HepG2 (cell line): ENCODE results near the gene CTSO. TPM values are rescaled to one million over a fixed set of nuclear protein-coding genes. Genes with fewer than 3 reads are reported as not detected.

Experiments used
- ATAC-seq: fragments of 200-7000 bp; cut with Tn5 transposase; 3 replicates; pipeline ENCODE4 v1.9.1; 2020; ENCODE audit warnings: mild to moderate bottlenecking, moderate library complexity
- BruUV-seq: library from RNA; stranded (reverse); fragments of 400-500 nt; replicated peaks from 2 replicates; lab custom pipeline; 2021; lab: Mats Ljungman, UMichigan
- CTCF ChIA-PET: fragments of 300-600 bp; formaldehyde crosslinking; extraction: SDS; loops from one replicate; lab custom pipeline; 2021; ENCODE audit warnings: low total read pairs, inconsistent platforms, low intra/inter-chr PET ratio; lab: Yijun Ruan, JAX
- POLR2A ChIA-PET: fragments of 350-600 bp; sonication (Branson Sonifier 250); formaldehyde crosslinking; loops from one replicate; lab custom pipeline; 2020; ENCODE audit warnings: antibody characterized with exemption, inconsistent platforms; lab: Yijun Ruan, JAX
- DNase-seq: peaks from one replicate; pipeline ENCODE4 v3.0.0-alpha.2; 2015; ENCODE audit warnings: low spot score
- FAIRE-seq: peaks from 3 replicates; lab custom pipeline; 2011; peaks lifted over from hg19 to GRCh38; lab: Jason Lieb, UNC
- H2AFZ ChIP-seq: one replicate; pipeline ENCODE4 v1.6.1; 2011; ENCODE audit warnings: low read length, inconsistent platforms
- H3K27ac ChIP-seq: fragments of 300-600 bp; 3 replicates; pipeline ENCODE4 v1.8.0; 2011; ENCODE audit warnings: mixed run types, mild to moderate bottlenecking, mixed read lengths, low read length, inconsistent platforms; ENCODE audit not compliant: insufficient read depth; ENCODE audit errors: extremely low read length
- H3K27me3 ChIP-seq, 2 experiments: fragments of 200-600 bp in 1 of 2; 2 replicates in 1 of 2; 3 replicates in 1 of 2; pipeline versions ENCODE4 v1.6.0 to v1.8.0; 2011; ENCODE audit warnings: low read length in 2 of 2, mild to moderate bottlenecking in 2 of 2, moderate library complexity in 2 of 2, inconsistent platforms in 1 of 2; ENCODE audit not compliant: insufficient read depth in 2 of 2, control insufficient read depth in 1 of 2
- H3K36me3 ChIP-seq, 2 experiments: fragments of 200-600 bp in 1 of 2; replicated peaks in 1 of 2; 2 replicates in 1 of 2; 3 replicates in 1 of 2; pipeline versions ENCODE4 v1.5.1 to v1.8.0; 2011; ENCODE audit warnings: low read length in 2 of 2, inconsistent platforms in 1 of 2; ENCODE audit not compliant: insufficient read depth in 2 of 2, control insufficient read depth in 1 of 2
- H3K4me1 ChIP-seq: 2 replicates; pipeline ENCODE4 v1.5.1; 2012; ENCODE audit warnings: low read length, inconsistent platforms; ENCODE audit not compliant: insufficient read depth
- H3K4me2 ChIP-seq: 2 replicates; pipeline ENCODE4 v1.6.0; 2011; ENCODE audit warnings: low read depth, low read length, inconsistent platforms
- H3K4me3 ChIP-seq, 3 experiments: fragments of 200-600 bp in 1 of 3; sonication (generic), shearing (Covaris generic) in 1 of 3; replicated peaks in 1 of 3; 2 replicates each; pipeline ENCODE4 v1.5.1; 2011 to 2016; ENCODE audit warnings: low read length in 3 of 3, inconsistent platforms in 2 of 3, low read depth in 2 of 3, mild to moderate bottlenecking in 2 of 3, control low read depth in 1 of 3, mixed read lengths in 1 of 3; ENCODE audit not compliant: insufficient read depth in 1 of 3
- H3K79me2 ChIP-seq: one replicate; pipeline ENCODE4 v1.6.1; 2011; ENCODE audit warnings: low read length, inconsistent platforms; ENCODE audit not compliant: insufficient read depth
- H3K9ac ChIP-seq: 2 replicates; pipeline ENCODE4 v1.6.0; 2011; ENCODE audit warnings: mild to moderate bottlenecking, low read depth, low read length, inconsistent platforms; ENCODE audit not compliant: insufficient read depth
- H3K9me3 ChIP-seq: 2 replicates; pipeline ENCODE4 v1.5.1; 2012; ENCODE audit warnings: mild to moderate bottlenecking, low read length
- H4K20me1 ChIP-seq: 2 replicates; pipeline ENCODE4 v1.6.0; 2011; ENCODE audit warnings: inconsistent platforms, mild to moderate bottlenecking, low read length, moderate library complexity; ENCODE audit not compliant: insufficient read depth
- ARNT2 ChIP-seq: sonication (generic); formaldehyde crosslinking; IDR thresholded peaks from 2 replicates; pipeline ENCODE4 v1.8.0; 2022; ENCODE audit warnings: mild to moderate bottlenecking, low read depth, missing genetic modification reagents, moderate library complexity
- HNRNPLL ChIP-seq: fragments of 200-400 bp; formaldehyde crosslinking; IDR thresholded peaks from 2 replicates; pipeline ENCODE4 v1.6.1; 2017; ENCODE audit warnings: mild to moderate bottlenecking, low read depth, low read length; ENCODE audit not compliant: poor library complexity, severe bottlenecking
- MAF1 ChIP-seq: sonication (generic); formaldehyde crosslinking; IDR thresholded peaks from 2 replicates; pipeline ENCODE4 v1.5.0; 2020; ENCODE audit warnings: missing genetic modification reagents, borderline replicate concordance
- POLR2AphosphoS2 ChIP-seq: IDR thresholded peaks from 2 replicates; pipeline ENCODE4 v1.6.1; 2011; ENCODE audit warnings: low read depth, low read length, improper control_type of control experiment
- SCMH1 ChIP-seq: sonication (generic); formaldehyde crosslinking; IDR thresholded peaks from 2 replicates; pipeline ENCODE4 v1.9.0; 2021; ENCODE audit warnings: missing genetic modification reagents, mild to moderate bottlenecking, borderline replicate concordance
- SIX4 ChIP-seq: sonication (generic); formaldehyde crosslinking; IDR thresholded peaks from 2 replicates; pipeline ENCODE4 v1.4.0; 2020; ENCODE audit warnings: missing genetic modification reagents
- SMC3 ChIP-seq: IDR thresholded peaks from 2 replicates; pipeline ENCODE4 v1.6.1; 2011; ENCODE audit warnings: low read length, improper control_type of control experiment
- ZNF383 ChIP-seq: sonication (generic); formaldehyde crosslinking; IDR thresholded peaks from 2 replicates; pipeline ENCODE4 v1.4.0; 2020; ENCODE audit warnings: missing genetic modification reagents, mild to moderate bottlenecking, borderline replicate concordance
- ZNF441 ChIP-seq: sonication (generic); formaldehyde crosslinking; IDR thresholded peaks from 2 replicates; pipeline ENCODE4 v1.7.0; 2021; ENCODE audit warnings: missing genetic modification reagents, borderline replicate concordance
- ZNF839 ChIP-seq: sonication (generic); formaldehyde crosslinking; IDR thresholded peaks from 2 replicates; pipeline ENCODE4 v1.4.0; 2020; ENCODE audit warnings: missing genetic modification reagents, mild to moderate bottlenecking, borderline replicate concordance
- WGBS: methylation state at CpG from one replicate; pipeline ENCODE4 v1.1.6; 2017; ENCODE audit warnings: low lambda C conversion rate; 5-methylcytosine and 5-hydroxymethylcytosine counted together
- in situ Hi-C: cut with HindIII; loops from 2 replicates; pipeline ENCODE4 v1.10.0; 2017; ENCODE audit warnings: low pct_unique_long_range_greater_than_20kb; ENCODE audit not compliant: extremely low pct_ligation_motif_present
- intact Hi-C: fragments of 100-400 bp; cut with micrococcal nuclease; formaldehyde crosslinking; loops from one replicate; pipeline ENCODE4 v1.10.0; 2022; ENCODE audit not compliant: unreplicated experiment
- polyA plus RNA-seq, 8 experiments: library from polyadenylated mRNA; depleted of rRNA in 3 of 8; stranded (reverse) in 7 of 8; unstranded in 1 of 8; fragments of >200 nt; fragmentation: Illumina TruSeq in 4 of 8; extraction: Trizol in 4 of 8; gene quantifications; 2 replicates each; pipeline versions ENCODE4 v1.2.1 to v1.2.3, GENCODE V29; 2011 to 2016; ENCODE audit warnings: low read depth in 4 of 8, missing spikeins in 1 of 8, mixed read lengths in 1 of 8; ENCODE audit not compliant: insufficient read depth in 1 of 8
- total RNA-seq, 5 experiments: library from RNA; depleted of rRNA; stranded (reverse); fragments of >200 nt; fragmentation: Illumina TruSeq; extraction: Trizol; gene quantifications; 2 replicates each; pipeline ENCODE4 v1.2.3, GENCODE V29; 2016; ENCODE audit warnings: low read depth in 1 of 5
- TF ChIP-seq, protein P1 (sequence below): sonication (generic); formaldehyde crosslinking; IDR thresholded peaks from 2 replicates; pipeline ENCODE4 v1.4.0; 2020; ENCODE audit warnings: missing genetic modification reagents, mild to moderate bottlenecking, borderline replicate concordance

The CTSO gene
- total and polyA plus RNA-seq, 2 of the 13 experiments (the other 11 are each of a cell fraction or from before 2014, with no cell fraction given): 0.07 to 0.17 TPM

DNA sequence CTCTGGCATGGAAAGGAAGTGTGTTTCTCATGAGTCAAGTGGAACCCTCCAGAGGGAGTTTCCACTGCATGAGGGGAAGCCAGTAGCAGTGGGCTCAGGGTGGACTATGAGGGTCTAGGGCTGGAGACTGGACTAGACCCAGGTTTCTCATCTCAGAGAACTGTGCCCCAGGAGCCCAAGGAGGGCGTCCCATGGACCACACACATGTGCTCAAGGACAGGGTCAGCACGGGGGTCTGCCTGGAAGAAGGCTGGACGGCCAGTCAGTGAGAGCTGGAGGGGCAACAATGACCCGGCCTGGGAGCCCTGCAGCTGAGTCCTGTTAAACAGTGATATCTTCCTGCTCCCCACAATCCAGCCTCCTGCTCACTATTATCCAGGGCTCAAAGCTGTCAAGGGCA lies 5.8 kb upstream of the CTSO start:
- Histone ChIP-seq H3K36me3 (no peaks in the 10 kb centered on the region), H4K20me1 (no peaks in the 10 kb centered on the region), H2AFZ (no peak overlapping the region), H3K9ac (no peak overlapping the region), H3K4me2 (no peak overlapping the region), H3K4me3 (no peak overlapping the region), H3K4me1 (peaks cover 12% of the 10 kb centered on the region), H3K27me3 (no peaks in the 10 kb centered on the region), H3K9me3 (no peaks in the 10 kb centered on the region), H3K79me2 (no peaks in the 10 kb centered on the region), H3K27ac (no peak overlapping the region)
- intact Hi-C loops: no loop called here
- no peak for FAIRE-seq
- 7% methylated on average over 2 of the region's 4 CpGs for WGBS
- TF ChIP-seq SMC3: no peak
- no peak for TF ChIP-seq HNRNPLL
- TF ChIP-seq ZNF383 (CRISPR knock-in tag): no peak
- no peak for TF ChIP-seq ZNF441 (CRISPR knock-in tag)
- no peak for TF ChIP-seq MAF1 (CRISPR knock-in tag)
- no peak for TF ChIP-seq SCMH1 (CRISPR knock-in tag)
- TF ChIP-seq ZNF839 (CRISPR knock-in tag): no peak
- no peak for TF ChIP-seq ARNT2 (CRISPR knock-in tag)
- TF ChIP-seq POLR2AphosphoS2: no peak
- no peak for TF ChIP-seq SIX4 (CRISPR knock-in tag)
- TF ChIP-seq, protein P1, sequence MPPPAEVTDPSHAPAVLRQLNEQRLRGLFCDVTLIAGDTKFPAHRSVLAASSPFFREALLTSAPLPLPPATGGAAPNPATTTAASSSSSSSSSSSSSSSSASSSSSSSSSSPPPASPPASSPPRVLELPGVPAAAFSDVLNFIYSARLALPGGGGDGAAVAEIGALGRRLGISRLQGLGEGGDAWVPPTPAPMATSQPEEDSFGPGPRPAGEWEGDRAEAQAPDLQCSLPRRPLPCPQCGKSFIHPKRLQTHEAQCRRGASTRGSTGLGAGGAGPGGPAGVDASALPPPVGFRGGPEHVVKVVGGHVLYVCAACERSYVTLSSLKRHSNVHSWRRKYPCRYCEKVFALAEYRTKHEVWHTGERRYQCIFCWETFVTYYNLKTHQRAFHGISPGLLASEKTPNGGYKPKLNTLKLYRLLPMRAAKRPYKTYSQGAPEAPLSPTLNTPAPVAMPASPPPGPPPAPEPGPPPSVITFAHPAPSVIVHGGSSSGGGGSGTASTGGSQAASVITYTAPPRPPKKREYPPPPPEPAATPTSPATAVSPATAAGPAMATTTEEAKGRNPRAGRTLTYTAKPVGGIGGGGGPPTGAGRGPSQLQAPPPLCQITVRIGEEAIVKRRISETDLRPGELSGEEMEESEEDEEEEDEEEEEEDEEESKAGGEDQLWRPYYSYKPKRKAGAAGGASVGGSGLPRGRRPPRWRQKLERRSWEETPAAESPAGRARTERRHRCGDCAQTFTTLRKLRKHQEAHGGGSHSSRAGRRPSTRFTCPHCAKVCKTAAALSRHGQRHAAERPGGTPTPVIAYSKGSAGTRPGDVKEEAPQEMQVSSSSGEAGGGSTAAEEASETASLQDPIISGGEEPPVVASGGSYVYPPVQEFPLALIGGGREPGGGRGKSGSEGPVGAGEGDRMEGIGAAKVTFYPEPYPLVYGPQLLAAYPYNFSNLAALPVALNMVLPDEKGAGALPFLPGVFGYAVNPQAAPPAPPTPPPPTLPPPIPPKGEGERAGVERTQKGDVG (CRISPR knock-in tag): no peak
- in situ Hi-C loops: no loop called here
- ChIA-PET CTCF (no interaction called here), POLR2A (no interaction called here)
- no peak for ATAC-seq
- DNase-seq: no peak
- BruUV-seq: no TSS peak
